Stimulated activated memory B cell treated with anti-CD40 and anti-IgM and Interleukin-4, amounts not matched to agents 10 μg/mL and 1 μg/mL and 100 μg/mL, for 72 hours (primary cell): Measurements from ENCODE around the gene METTL21C.

Experiments
- ATAC-seq: fragments of 150-1000 bp; cut with Tn5 transposase; 2 replicates; pipeline ENCODE4 v1.10.0; 2021
- H3K27ac Mint-ChIP-seq: one replicate; pipeline ENCODE4 v1.8.0; 2022; ENCODE audit warnings: mild to moderate bottlenecking, mixed read lengths
- H3K27me3 Mint-ChIP-seq: one replicate; pipeline ENCODE4 v1.8.0; 2022; ENCODE audit warnings: mixed read lengths
- H3K36me3 Mint-ChIP-seq: one replicate; pipeline ENCODE4 v1.8.0; 2022; ENCODE audit warnings: mixed read lengths
- H3K4me1 Mint-ChIP-seq: one replicate; pipeline ENCODE4 v1.8.0; 2022; ENCODE audit warnings: mixed read lengths
- H3K4me3 Mint-ChIP-seq: one replicate; pipeline ENCODE4 v1.8.0; 2022; ENCODE audit warnings: mild to moderate bottlenecking, moderate library complexity, mixed read lengths
- H3K9me3 Mint-ChIP-seq: one replicate; pipeline ENCODE4 v1.8.0; 2022; ENCODE audit warnings: mixed read lengths

METTL21C gene

GRCh38 chr13:102703726-102704035 lies 8.8 kb upstream of the METTL21C start:
- H3K4me1 Mint-ChIP-seq, result no peaks in the 10 kb centered on the region

GRCh38 chr13:102702965-102703725 lies 8.3 kb upstream of the METTL21C start:
- Mint-ChIP-seq H3K9me3 (peaks cover 4% of the 10 kb centered on the region), H3K27ac (no peak overlapping the region), H3K27me3 (peaks cover 23% of the 10 kb centered on the region), H3K4me1 (no peaks in the 10 kb centered on the region), H3K4me3 (no peak overlapping the region), H3K36me3 (no peaks in the 10 kb centered on the region)
- ATAC-seq, result no peak

More at GRCh38 chr13:102703726-102704035, 8.8 kb upstream of the METTL21C start:
- Mint-ChIP-seq H3K9me3 (peaks cover under 1% of the 10 kb centered on the region), H3K4me3 (no peak overlapping the region), H3K27me3 (peaks cover 18% of the 10 kb centered on the region), H3K36me3 (no peaks in the 10 kb centered on the region), H3K27ac (no peak overlapping the region)
- ATAC-seq, result no peak

DNA sequence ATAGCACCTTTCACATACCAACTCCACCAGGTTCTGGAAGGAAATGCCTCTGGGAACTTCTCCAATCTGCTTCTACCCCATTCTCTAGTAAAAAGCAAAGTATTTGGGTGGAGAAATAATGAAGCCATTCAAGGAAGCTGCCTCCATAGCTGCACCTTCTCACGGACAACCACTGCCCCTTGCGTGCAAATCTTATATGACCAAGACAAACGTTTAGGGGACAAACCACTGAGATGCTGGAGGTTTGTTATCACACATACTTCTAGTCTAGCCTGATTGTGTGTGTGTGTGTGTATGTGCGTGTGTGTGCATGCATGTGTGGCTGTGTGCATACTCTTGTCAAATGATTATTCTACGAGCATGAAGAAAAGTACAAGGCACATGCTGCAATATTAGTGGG lies 6.5 kb upstream of the METTL21C start:
- no peak for ATAC-seq
- no peaks in the 10 kb centered on the region for H3K36me3 Mint-ChIP-seq
- H3K27ac Mint-ChIP-seq, result no peak overlapping the region
- peaks cover 25% of the 10 kb centered on the region for H3K27me3 Mint-ChIP-seq
- H3K9me3 Mint-ChIP-seq, result peaks cover 4% of the 10 kb centered on the region
- H3K4me1 Mint-ChIP-seq, result no peaks in the 10 kb centered on the region
- no peak overlapping the region for H3K4me3 Mint-ChIP-seq

DNA sequence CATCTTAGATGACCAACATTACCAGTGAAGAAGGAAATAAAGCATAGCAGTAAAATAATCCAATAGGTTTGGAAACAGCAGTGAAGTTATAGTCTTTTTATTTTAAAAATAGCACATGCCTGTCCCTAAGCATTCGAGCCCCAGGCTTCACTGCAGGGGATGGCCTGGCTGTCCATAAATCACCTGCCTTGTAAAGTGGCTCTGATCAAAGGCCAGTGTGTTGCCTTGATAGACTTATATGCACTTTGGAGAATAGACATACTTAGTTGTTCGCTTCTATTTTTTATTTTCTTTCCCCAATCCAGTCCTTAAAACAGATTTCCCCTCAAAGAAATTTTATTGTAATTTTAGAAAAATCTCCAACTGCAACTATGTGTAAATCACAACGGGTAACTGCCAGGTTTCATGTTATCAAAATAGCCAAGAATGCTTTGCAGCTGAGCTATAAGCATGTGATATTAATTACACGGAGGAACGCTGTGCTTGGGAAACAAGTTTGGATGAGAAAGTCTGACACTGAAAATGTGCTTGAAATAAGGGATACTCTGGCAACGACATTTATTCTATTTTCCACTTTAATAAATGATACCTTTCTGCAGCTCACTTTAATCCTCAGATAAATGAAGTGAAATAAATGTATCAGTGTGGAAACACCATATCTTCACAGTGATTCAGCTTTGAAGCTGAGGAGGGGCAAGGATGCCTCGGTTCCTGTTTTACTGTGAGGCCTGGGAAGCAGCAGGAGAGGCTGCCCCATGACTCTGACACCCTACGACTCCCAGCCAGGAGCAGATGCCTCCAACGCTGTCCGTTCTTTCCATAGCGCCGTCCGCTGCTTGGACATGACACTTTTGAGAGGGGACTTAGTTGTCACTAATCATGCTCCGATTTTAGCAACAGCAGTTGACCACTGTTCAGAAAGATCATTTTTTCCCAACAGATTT lies 5.5 kb upstream of the METTL21C start:
- Mint-ChIP-seq H3K9me3 (peaks cover 4% of the 10 kb centered on the region), H3K4me3 (no peak overlapping the region), H3K27ac (no peak overlapping the region), H3K36me3 (no peaks in the 10 kb centered on the region), H3K27me3 (peaks cover 30% of the 10 kb centered on the region), H3K4me1 (no peaks in the 10 kb centered on the region)
- ATAC-seq, result no peak

GRCh38 chr13:102699504-102699903 lies 4.7 kb upstream of the METTL21C start:
- Mint-ChIP-seq H3K4me1 (no peaks in the 10 kb centered on the region), H3K36me3 (no peaks in the 10 kb centered on the region), H3K27ac (no peak overlapping the region), H3K4me3 (no peak overlapping the region), H3K27me3 (peaks cover 31% of the 10 kb centered on the region), H3K9me3 (peaks cover 4% of the 10 kb centered on the region)
- no peak for ATAC-seq

- H3K36me3 Mint-ChIP-seq, result no peaks in the 10 kb centered on the region
- no peak for ATAC-seq
- no peak overlapping the region for H3K27ac Mint-ChIP-seq
- H3K9me3 Mint-ChIP-seq, result peaks cover 4% of the 10 kb centered on the region
- H3K27me3 Mint-ChIP-seq, result peaks cover 34% of the 10 kb centered on the region
- H3K4me3 Mint-ChIP-seq, result no peak overlapping the region
- no peaks in the 10 kb centered on the region for H3K4me1 Mint-ChIP-seq
Observed at GRCh38 chr13:102698649-102698980, 3.8 kb upstream of the METTL21C start.

- Mint-ChIP-seq H3K4me1 (no peaks in the 10 kb centered on the region), H3K36me3 (no peaks in the 10 kb centered on the region), H3K4me3 (no peak overlapping the region), H3K27me3 (peaks cover 34% of the 10 kb centered on the region), H3K9me3 (peaks cover 4% of the 10 kb centered on the region), H3K27ac (no peak overlapping the region)
- ATAC-seq, result no peak
Observed at GRCh38 chr13:102697929-102698648, 3.2 kb upstream of the METTL21C start.

GRCh38 chr13:102697264-102697663 lies 2.4 kb upstream of the METTL21C start:
- Mint-ChIP-seq H3K36me3 (no peaks in the 10 kb centered on the region), H3K4me3 (no peak overlapping the region), H3K27me3 (peaks cover 34% of the 10 kb centered on the region), H3K4me1 (no peaks in the 10 kb centered on the region), H3K27ac (no peak overlapping the region), H3K9me3 (peaks cover 4% of the 10 kb centered on the region)
- no peak for ATAC-seq

DNA sequence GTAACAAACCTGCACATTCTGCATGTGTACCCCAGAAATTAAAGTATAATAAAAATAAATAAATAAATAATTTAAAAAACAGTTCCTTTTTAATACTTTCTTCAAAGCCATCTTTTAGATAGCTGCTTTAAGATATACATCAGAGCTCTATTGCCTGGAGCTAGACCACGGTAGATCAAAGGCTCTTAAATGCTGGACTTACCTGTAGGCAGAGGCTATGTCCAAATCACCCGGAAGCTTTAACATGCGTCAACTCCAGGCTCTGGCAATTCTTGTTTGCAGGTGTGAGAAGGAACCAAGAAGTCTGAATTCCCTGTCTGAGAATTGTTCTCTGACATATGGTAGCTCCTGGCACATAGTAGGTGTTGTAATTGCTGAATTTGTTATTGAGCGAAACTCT lies 1.6 kb upstream of the METTL21C start:
- no peak for ATAC-seq
- Mint-ChIP-seq H3K9me3 (peaks cover 4% of the 10 kb centered on the region), H3K27me3 (peaks cover 34% of the 10 kb centered on the region), H3K36me3 (no peaks in the 10 kb centered on the region), H3K4me1 (no peaks in the 10 kb centered on the region), H3K27ac (no peak overlapping the region), H3K4me3 (no peak overlapping the region)

- Mint-ChIP-seq H3K27ac (no peak overlapping the region), H3K36me3 (no peaks in the 10 kb centered on the region), H3K4me1 (no peaks in the 10 kb centered on the region), H3K27me3 (peaks cover 37% of the 10 kb centered on the region), H3K4me3 (no peak overlapping the region), H3K9me3 (peaks cover 4% of the 10 kb centered on the region)
- ATAC-seq, result no peak
Observed at GRCh38 chr13:102693776-102694175, 1.1 kb downstream of the METTL21C start.

GRCh38 chr13:102693250-102693649 lies 1.6 kb downstream of the METTL21C start:
- H3K36me3 Mint-ChIP-seq, result no peaks in the 10 kb centered on the region
- no peak overlapping the region for H3K4me3 Mint-ChIP-seq
- no peaks in the 10 kb centered on the region for H3K4me1 Mint-ChIP-seq
- H3K27me3 Mint-ChIP-seq, result peaks cover 32% of the 10 kb centered on the region
- H3K27ac Mint-ChIP-seq, result no peak overlapping the region
- H3K9me3 Mint-ChIP-seq, result peaks cover under 1% of the 10 kb centered on the region
- ATAC-seq, result no peak

DNA sequence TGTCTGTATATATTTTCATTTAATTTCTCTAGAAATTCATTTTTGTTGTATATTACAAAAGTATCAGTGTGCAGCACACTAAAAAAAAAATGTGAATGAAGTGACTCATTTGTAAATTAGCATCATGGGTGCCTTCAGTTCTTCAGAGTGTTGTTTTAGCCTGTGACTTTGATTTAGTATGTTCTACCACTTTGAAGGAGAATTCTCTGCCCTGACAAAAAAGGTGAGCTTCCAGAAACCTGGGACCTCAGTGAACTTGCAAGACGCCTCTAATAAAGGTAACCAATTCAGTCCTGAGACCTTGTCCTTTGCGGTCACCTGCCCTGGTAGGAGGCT lies 2.4 kb downstream of the METTL21C start:
- Mint-ChIP-seq H3K9me3 (no peaks in the 10 kb centered on the region), H3K27me3 (peaks cover 29% of the 10 kb centered on the region), H3K4me3 (no peak overlapping the region), H3K27ac (no peak overlapping the region), H3K36me3 (no peaks in the 10 kb centered on the region), H3K4me1 (no peaks in the 10 kb centered on the region)
- no peak for ATAC-seq

DNA sequence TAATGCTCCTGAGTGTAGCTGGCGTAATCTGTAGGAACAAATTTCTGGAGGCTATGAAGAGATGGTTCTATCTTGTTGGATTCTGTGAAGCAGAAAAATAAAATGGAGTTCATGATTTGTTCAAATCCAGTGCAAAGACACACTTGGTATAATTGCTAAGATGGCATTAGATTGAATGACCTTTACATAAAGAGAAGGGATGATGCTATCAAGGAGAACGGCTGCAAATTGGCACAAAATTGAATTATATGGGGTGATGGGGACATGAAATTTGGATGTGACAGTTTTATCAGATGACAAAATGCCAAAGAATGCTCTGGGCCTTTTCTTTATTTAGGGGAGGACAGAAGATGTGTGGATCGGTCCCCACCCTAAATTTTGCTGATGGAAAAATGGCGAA lies 4.0 kb downstream of the METTL21C start:
- Mint-ChIP-seq H3K36me3 (no peaks in the 10 kb centered on the region), H3K4me1 (no peaks in the 10 kb centered on the region), H3K9me3 (no peaks in the 10 kb centered on the region), H3K4me3 (no peak overlapping the region), H3K27me3 (peaks cover 27% of the 10 kb centered on the region), H3K27ac (no peak overlapping the region)
- no peak for ATAC-seq

- H3K9me3 Mint-ChIP-seq, result no peaks in the 10 kb centered on the region
- ATAC-seq, result no peak
- no peaks in the 10 kb centered on the region for H3K4me1 Mint-ChIP-seq
- peaks cover 10% of the 10 kb centered on the region for H3K27me3 Mint-ChIP-seq
- no peak overlapping the region for H3K4me3 Mint-ChIP-seq
- H3K27ac Mint-ChIP-seq, result no peak overlapping the region
- H3K36me3 Mint-ChIP-seq, result no peaks in the 10 kb centered on the region
Observed at GRCh38 chr13:102688306-102688973, 6.4 kb downstream of the METTL21C start.

GRCh38 chr13:102687520-102687919 lies 7.3 kb downstream of the METTL21C start:
- H3K4me3 Mint-ChIP-seq, result no peak overlapping the region
- no peaks in the 10 kb centered on the region for H3K36me3 Mint-ChIP-seq
- no peak overlapping the region for H3K27ac Mint-ChIP-seq
- no peak for ATAC-seq
- H3K27me3 Mint-ChIP-seq, result peaks cover 10% of the 10 kb centered on the region
- no peaks in the 10 kb centered on the region for H3K4me1 Mint-ChIP-seq
- peaks cover 6% of the 10 kb centered on the region for H3K9me3 Mint-ChIP-seq
